Fibroblast of skin of left quadriceps (primary cell): ENCODE measurements around the gene ZNF226.
A peak's percentile ranks its signal among the peaks of the same experiment; 100 is the strongest.
"Not testable (repeated sequence)": the region's sequence is repeated elsewhere in the genome, so short reads cannot be mapped to it uniquely, and the experiment has no call there.

Experiments
- DNase-seq, 2 experiments: peaks; one replicate each; pipeline ENCODE4 v3.0.0-alpha.2; 2013; ENCODE audit warnings: low read depth in 2 of 2

ZNF226 gene

GRCh38 chr19:44164673-44165512 is at the start of gene ZNF226:
Gene ZNF226, plus strand, starts transcription at chr19:44165100. Its CDS starts 4,981 bp downstream, at chr19:44170081.
- peak; percentile 96 to 97 for DNase-seq

- DNase-seq: not testable (repeated sequence)
These were observed 43.7 kb upstream of the ZNF226 start for GRCh38 chr19:44121162-44121561.

- DNase-seq: no peak
These were observed 32.9 kb upstream of the ZNF226 start for GRCh38 chr19:44131955-44132354.

GRCh38 chr19:44141191-44142058 is 23.5 kb upstream of the ZNF226 start, which contains the start of gene ZNF234:
Gene ZNF234, plus strand, starts transcription at chr19:44141554. Its CDS starts 3,079 bp downstream, at chr19:44144633.
- DNase-seq: peak; percentile 57 to 61

GRCh38 chr19:44142059-44142433 is 22.9 kb upstream of the ZNF226 start:
- DNase-seq: no peak

GRCh38 chr19:44149776-44150175 is 15.1 kb upstream of the ZNF226 start:
- DNase-seq: no peak

GRCh38 chr19:44151491-44151890 is 13.4 kb upstream of the ZNF226 start:
- DNase-seq: no peak

- no peak for DNase-seq
These were observed 8.4 kb upstream of the ZNF226 start for GRCh38 chr19:44156475-44156874.

GRCh38 chr19:44163789-44164188 is 1.1 kb upstream of the ZNF226 start:
- no peak for DNase-seq

GRCh38 chr19:44164327-44164672 is 600 bp upstream of the ZNF226 start:
- no peak for DNase-seq

- not testable (repeated sequence) for DNase-seq
These were observed 5.8 kb downstream of the ZNF226 start for GRCh38 chr19:44170660-44171059.

GRCh38 chr19:44176590-44176989 is 11.7 kb downstream of the ZNF226 start:
- DNase-seq: no peak

GRCh38 chr19:44180968-44181367 is 16.1 kb downstream of the ZNF226 start:
- DNase-seq: no peak

- no peak for DNase-seq
These were observed 17.2 kb downstream of the ZNF226 start for GRCh38 chr19:44182145-44182544.

GRCh38 chr19:44190020-44190419 is 25.1 kb downstream of the ZNF226 start:
- DNase-seq: no peak

GRCh38 chr19:44192127-44192526 is 27.2 kb downstream of the ZNF226 start:
- no peak for DNase-seq

- DNase-seq: no peak
These were observed 31.9 kb downstream of the ZNF226 start for GRCh38 chr19:44196772-44197171.

- DNase-seq: no peak
These were observed 37.6 kb downstream of the ZNF226 start for GRCh38 chr19:44202470-44202869.

- DNase-seq: no peak
These were observed 38.1 kb downstream of the ZNF226 start for GRCh38 chr19:44202974-44203373.

GRCh38 chr19:44203877-44204276 is 39.0 kb downstream of the ZNF226 start:
- DNase-seq: not testable (repeated sequence)

GRCh38 chr19:44204772-44205171 is 39.9 kb downstream of the ZNF226 start:
- no peak for DNase-seq

GRCh38 chr19:44207126-44207803 is 42.4 kb downstream of the ZNF226 start:
- peak; percentile 91 for DNase-seq
